Measurements from ENCODE around the gene PACRG.

GRCh38 chr6:163181666-163182180 is 453.9 kb downstream of the PACRG start:
- TF ChIP-seq CTCF (IDR thresholded peaks at IDR 0.05), result no peak
- no peak for TF ChIP-seq POLR2A (IDR thresholded peaks at IDR 0.05)

All from ovary (tissue), 3 donors.